ENCODE measurements around the gene TMEM74B.

GRCh38 chr20:1171461-1172093 is 13.2 kb downstream of the TMEM74B start:
- TF ChIP-seq CTCF (IDR thresholded peaks at IDR 0.05) (no peak), POLR2AphosphoS5 (IDR thresholded peaks at IDR 0.05; ENCODE audit: low read depth, low read length) (no peak), REST (IDR thresholded peaks at IDR 0.05; ENCODE audit: insufficient read depth in 1 of 2, low read depth in 2 of 2, low read length in 1 of 2) (peak; percentile 87 to 88), TCF7L2 (IDR thresholded peaks at IDR 0.05; ENCODE audit: low read depth, low read length) (no peak), SIN3A (IDR thresholded peaks at IDR 0.05; ENCODE audit: borderline replicate concordance, insufficient read depth, low read depth, low read length) (no peak)
